ENCODE measurements around the gene ASIC2. TPM values are rescaled to one million over a fixed set of nuclear protein-coding genes. Genes with fewer than 3 reads are reported as not detected.

Gene ASIC2
- total RNA-seq, 1 experiment from 2014 or later: not detected

DNA sequence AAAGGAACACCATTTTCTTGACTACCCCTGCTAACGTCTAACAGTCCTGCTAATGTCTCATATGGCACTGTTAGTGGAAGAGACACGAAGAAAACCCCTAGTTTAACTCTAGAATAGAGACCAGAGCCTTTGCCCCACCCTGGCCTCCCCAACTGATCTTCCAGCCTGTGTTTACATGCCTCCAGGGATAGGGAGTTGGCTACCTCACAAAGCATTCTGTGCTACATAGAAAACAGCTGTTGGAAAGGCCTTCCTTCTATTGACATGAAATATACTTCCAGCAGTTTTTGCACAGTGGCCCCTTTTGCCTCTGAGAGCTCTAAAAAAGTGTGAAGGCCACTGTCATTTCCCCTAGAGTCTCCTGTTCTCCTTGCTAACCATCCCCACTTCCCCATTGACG is 73.1 kb downstream of the ASIC2 start:
- DNase-seq (ENCODE audit: low read depth, low spot score) (no peak), ATAC-seq (no peak)
- Histone ChIP-seq H3K9ac (ENCODE audit: low read length) (no peak overlapping the region), H3K36me3 (ENCODE audit: control insufficient read depth in 1 of 2, insufficient read depth in 2 of 2, low read length in 2 of 2) (no peaks in the 10 kb centered on the region), H4K20me1 (ENCODE audit: insufficient read depth) (no peaks in the 10 kb centered on the region), H3K9me3 (ENCODE audit: control insufficient read depth in 1 of 2, insufficient read depth in 1 of 2, low read depth in 1 of 2, low read length in 2 of 2) (no peaks in the 10 kb centered on the region), H2AFZ (ENCODE audit: low read depth, low read length, poor library complexity, severe bottlenecking) (no peak overlapping the region), H3K4me1 (ENCODE audit: control insufficient read depth in 1 of 2, insufficient read depth in 2 of 2, low read length in 2 of 2) (no peaks in the 10 kb centered on the region), H3K27ac (ENCODE audit: low read depth, low read length) (no peak overlapping the region), H3K27me3 (ENCODE audit: insufficient read depth, low read length) (no peaks in the 10 kb centered on the region), H3K9me2 (ENCODE audit: insufficient read depth) (no peaks in the 10 kb centered on the region), H3K79me2 (ENCODE audit: insufficient read depth, low read length) (no peaks in the 10 kb centered on the region), H3K4me2 (ENCODE audit: low read length) (no peak overlapping the region), H3K4me3 (replicated peaks in 1 of 2; ENCODE audit: low read depth in 1 of 2, low read length in 2 of 2) (no peak overlapping the region)
- intact Hi-C loops (cut with micrococcal nuclease): no loop called here
- BruUV-seq (replicated peaks): no TSS peak
- ChIA-PET CTCF (no interaction called here), RAD21 (ENCODE audit: low non-redundant PET in 1 of 2, low total read pairs in 2 of 2, uncharacterized antibody in 2 of 2, unreplicated experiment in 2 of 2) (no interaction called here), POLR2A (no interaction called here)
- TF ChIP-seq ZNF274 (IDR thresholded peaks at IDR 0.05; ENCODE audit: low read depth, low read length): no peak
- TF ChIP-seq JUND (IDR thresholded peaks at IDR 0.05): no peak
- TF ChIP-seq CEBPB (IDR thresholded peaks at IDR 0.05; ENCODE audit: low read depth): no peak
- TF ChIP-seq, protein P1, sequence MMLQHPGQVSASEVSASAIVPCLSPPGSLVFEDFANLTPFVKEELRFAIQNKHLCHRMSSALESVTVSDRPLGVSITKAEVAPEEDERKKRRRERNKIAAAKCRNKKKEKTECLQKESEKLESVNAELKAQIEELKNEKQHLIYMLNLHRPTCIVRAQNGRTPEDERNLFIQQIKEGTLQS (IDR thresholded peaks at IDR 0.05): no peak
- no peak for TF ChIP-seq MAX (IDR thresholded peaks at IDR 0.05)
- TF ChIP-seq, protein P2, sequence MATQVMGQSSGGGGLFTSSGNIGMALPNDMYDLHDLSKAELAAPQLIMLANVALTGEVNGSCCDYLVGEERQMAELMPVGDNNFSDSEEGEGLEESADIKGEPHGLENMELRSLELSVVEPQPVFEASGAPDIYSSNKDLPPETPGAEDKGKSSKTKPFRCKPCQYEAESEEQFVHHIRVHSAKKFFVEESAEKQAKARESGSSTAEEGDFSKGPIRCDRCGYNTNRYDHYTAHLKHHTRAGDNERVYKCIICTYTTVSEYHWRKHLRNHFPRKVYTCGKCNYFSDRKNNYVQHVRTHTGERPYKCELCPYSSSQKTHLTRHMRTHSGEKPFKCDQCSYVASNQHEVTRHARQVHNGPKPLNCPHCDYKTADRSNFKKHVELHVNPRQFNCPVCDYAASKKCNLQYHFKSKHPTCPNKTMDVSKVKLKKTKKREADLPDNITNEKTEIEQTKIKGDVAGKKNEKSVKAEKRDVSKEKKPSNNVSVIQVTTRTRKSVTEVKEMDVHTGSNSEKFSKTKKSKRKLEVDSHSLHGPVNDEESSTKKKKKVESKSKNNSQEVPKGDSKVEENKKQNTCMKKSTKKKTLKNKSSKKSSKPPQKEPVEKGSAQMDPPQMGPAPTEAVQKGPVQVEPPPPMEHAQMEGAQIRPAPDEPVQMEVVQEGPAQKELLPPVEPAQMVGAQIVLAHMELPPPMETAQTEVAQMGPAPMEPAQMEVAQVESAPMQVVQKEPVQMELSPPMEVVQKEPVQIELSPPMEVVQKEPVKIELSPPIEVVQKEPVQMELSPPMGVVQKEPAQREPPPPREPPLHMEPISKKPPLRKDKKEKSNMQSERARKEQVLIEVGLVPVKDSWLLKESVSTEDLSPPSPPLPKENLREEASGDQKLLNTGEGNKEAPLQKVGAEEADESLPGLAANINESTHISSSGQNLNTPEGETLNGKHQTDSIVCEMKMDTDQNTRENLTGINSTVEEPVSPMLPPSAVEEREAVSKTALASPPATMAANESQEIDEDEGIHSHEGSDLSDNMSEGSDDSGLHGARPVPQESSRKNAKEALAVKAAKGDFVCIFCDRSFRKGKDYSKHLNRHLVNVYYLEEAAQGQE (IDR thresholded peaks at IDR 0.05; ENCODE audit: low read depth): no peak
- TF ChIP-seq POLR2A (IDR thresholded peaks at IDR 0.05; ENCODE audit: borderline replicate concordance, extremely low read depth, insufficient read depth, insufficient read length): no peak
- no peak for TF ChIP-seq TCF7L2 (IDR thresholded peaks at IDR 0.05; ENCODE audit: borderline replicate concordance, extremely low read depth, insufficient read depth, insufficient read length)
- TF ChIP-seq SRF (IDR thresholded peaks at IDR 0.05; ENCODE audit: low read depth): no peak
